ENCODE measurements around the gene PKIG. TPM values are rescaled to one million over a fixed set of nuclear protein-coding genes. Genes with fewer than 3 reads are reported as not detected.

PKIG gene
- total and polyA plus RNA-seq, 2 of the 8 experiments (the other 6 are each of a cell fraction or from before 2014, with no cell fraction given), result 26.7 to 34.3 TPM

DNA sequence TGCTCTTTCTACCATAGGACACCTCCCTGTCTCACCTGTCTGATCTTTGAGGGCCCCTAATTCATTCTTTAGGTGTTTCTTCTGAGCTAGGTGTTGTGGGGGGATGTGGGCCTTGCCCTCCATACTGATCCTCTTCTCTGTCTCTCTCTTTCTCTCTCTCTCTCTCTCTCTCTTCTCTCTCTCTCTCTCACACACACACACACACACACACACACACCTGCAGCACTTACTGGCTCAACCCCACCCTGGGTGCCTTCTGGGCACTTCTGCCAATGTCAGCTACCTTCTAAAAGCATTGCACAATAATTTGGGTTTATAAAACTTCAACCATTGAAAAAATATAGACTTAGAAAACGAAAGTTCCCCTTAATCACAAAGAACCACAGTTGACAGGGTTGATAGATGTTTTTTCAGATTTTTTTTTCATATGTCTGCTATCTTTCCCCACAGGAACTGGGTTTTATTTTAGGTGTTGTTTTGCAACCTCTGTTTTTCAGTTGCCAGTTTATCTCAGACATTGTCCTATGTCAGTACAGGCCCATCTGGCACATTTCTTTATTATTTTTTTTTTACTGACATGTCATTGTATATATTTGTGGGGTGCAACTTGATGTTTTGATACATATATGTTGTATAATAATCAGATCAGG, 28.1 kb downstream of the PKIG start (continued):
- TF ChIP-seq KDM1A (IDR thresholded peaks at IDR 0.05; ENCODE audit: borderline replicate concordance, low read length), result no peak
